HTERT RPE-1 (cell line): ENCODE data around the gene SEMA4D.

Experiments
- in situ Hi-C: fragments of 300-500 bp; cut with MboI; formaldehyde crosslinking; loops from 4 replicates; pipeline ENCODE4 v1.14.3; 2020; ENCODE audit warnings: low sequenced_read_pairs

SEMA4D gene

DNA sequence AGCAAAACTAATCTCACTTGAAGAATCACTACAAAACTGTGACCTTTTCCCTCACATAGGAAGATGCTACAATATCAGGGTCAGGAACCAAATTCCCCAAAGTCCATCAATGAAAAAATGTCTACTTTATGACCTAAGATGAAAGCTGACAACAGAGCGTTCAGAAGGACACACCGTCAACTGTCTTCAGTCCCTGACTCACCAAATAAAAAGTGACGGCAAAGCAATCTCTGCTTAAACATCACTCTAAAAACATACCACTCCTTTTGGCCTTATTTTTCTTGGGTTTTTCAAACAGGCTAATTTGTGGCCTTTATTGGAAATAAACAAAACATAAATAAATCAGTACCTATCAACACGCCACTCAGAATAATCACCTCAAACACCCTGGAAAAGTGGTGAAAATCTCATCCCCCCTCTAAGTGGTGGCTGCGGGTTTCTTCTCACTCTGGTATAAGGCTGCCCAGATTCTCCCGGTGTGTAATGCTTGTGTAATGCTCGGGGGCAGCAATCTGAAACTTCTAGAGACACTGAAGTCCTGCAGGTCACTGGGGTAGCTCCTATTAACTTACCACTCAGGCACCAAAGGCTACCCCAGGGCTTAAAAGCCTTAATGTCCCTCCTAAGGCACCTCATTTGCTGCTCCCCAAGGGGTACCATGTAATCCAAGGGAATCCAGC is 29.5 kb downstream of the SEMA4D start:
- in situ Hi-C loops: no loop called here

GRCh38 chr9:89467278-89467625 is 30.7 kb downstream of the SEMA4D start:
- in situ Hi-C loops: no loop called here

GRCh38 chr9:89466451-89467277 is 31.2 kb downstream of the SEMA4D start:
- in situ Hi-C loops: no loop called here

- in situ Hi-C loops: no loop called here
These were observed 32.1 kb downstream of the SEMA4D start for GRCh38 chr9:89465726-89466308.

- in situ Hi-C loops: no loop called here
These were observed 32.9 kb downstream of the SEMA4D start for GRCh38 chr9:89465001-89465451.

DNA sequence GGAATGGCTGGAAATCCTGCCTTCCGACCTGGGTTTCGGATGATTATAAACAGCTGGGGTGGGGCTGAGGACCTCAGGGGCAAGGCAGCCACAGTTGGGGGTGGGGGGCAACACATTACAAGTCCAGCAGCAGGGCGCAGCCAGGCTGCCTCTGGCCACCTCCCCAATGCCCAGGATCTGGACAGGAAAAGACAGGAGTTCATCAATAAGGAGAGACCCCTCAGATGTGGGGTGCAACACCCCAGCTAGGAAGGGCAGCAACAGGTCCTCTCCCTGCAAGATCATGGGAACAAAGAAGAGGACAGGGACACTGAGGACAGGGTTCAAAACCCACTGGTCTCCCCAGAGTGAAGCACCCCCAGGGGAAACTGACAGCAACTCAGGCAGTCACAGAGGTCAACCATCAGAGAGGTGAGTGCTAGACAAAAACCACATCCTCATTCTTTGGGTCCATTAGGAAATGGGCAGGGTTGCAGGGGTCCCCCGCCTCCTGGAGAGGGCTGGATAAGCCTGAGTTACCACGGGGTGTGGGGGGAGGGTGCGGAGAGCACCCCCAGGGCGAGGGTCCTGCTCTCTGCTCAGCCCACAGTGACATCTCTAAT is 33.5 kb downstream of the SEMA4D start:
- in situ Hi-C loops: no loop called here

GRCh38 chr9:89462817-89463683 is 34.9 kb downstream of the SEMA4D start:
- in situ Hi-C loops: no loop called here

DNA sequence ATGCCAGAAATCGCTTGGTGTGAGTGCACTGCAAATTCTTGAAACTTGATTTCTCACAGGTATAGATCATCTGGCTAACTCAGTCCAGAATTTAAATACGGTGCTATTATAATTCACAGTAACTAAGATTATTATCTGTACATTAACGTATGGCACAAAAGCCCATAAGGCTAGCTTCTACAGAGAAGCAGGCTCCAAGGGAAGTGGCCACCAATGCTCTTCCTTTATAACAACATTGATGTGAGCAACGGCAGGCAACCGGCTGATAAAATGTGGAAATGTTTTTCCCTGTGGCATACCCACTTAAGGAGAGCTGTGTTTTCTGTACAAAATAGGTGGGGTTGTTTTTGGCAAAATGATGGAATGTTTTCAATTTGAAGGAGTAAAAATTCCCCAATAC is 35.7 kb downstream of the SEMA4D start:
- in situ Hi-C loops: no loop called here

- in situ Hi-C loops: no loop called here
These were observed 36.6 kb downstream of the SEMA4D start for GRCh38 chr9:89461265-89461664.

GRCh38 chr9:89460551-89460950 is 37.4 kb downstream of the SEMA4D start:
- in situ Hi-C loops: no loop called here

DNA sequence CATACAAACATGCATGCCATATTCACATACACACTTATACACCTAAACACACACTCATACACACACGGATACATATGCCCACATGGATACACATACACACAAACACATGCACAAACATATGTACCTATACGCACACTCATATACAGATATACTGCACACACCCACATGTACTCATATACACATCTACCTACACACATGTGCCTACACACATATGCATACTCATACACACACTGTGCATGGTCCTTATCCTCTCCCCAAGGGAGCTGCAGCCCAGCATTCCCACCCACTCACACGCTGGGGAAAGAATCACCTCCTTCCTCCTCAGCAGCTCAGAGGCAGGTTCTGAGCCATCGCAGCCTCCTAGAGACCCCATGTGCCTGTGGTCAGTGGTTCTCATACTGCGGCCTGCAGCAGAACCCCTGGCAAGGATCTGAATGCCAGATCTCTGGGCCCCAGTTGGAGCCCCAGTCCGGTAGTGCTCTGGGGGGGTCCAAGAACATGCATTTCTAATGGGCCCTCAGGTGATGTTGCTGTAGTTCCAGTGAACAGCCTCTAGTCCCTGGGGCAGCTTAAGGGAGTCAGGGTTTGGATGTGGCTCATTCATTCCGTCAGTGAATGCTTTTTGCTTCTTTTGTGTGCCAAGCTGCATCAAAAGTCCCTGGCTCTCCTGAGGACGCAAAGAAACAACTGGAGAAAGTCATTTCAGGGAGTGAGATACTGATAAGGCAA is 39.0 kb downstream of the SEMA4D start:
- in situ Hi-C loops: no loop called here

GRCh38 chr9:89457376-89457855 is 40.5 kb downstream of the SEMA4D start:
- in situ Hi-C loops: no loop called here

DNA sequence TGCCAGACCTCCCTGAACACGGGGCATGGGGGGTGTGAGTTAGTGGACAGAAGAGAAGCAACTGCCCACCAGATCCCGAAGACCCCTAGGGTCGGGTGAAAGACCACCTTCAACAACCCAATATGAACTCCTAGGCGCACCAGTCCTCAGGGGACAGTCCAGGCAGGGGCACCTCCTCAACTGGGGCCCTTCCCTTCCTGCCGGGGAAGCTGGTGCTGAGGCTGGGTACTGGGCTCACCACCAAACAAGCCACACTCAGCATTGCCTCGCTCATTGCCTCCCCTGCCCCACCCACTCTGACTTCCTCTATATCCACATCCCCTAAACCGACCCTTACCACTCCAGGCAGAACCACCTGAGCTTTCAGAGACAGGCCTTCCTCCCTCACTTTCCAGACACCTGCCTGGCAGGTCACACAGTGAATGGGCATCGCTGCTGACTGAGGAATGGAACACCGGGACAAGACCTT is 42.5 kb downstream of the SEMA4D start:
- in situ Hi-C loops: no loop called here

GRCh38 chr9:89454498-89455355 is 43.2 kb downstream of the SEMA4D start:
- in situ Hi-C loops: no loop called here

- in situ Hi-C loops: no loop called here
These were observed 44.5 kb downstream of the SEMA4D start for GRCh38 chr9:89453452-89453851.

GRCh38 chr9:89452561-89452960 is 45.4 kb downstream of the SEMA4D start:
- in situ Hi-C loops: no loop called here

GRCh38 chr9:89450213-89450612 is 47.7 kb downstream of the SEMA4D start:
- in situ Hi-C loops: no loop called here

GRCh38 chr9:89449261-89449671 is 48.6 kb downstream of the SEMA4D start:
- in situ Hi-C loops: no loop called here

GRCh38 chr9:89448821-89449220 is 49.1 kb downstream of the SEMA4D start:
- in situ Hi-C loops: no loop called here
